Non-pigmented ciliary epithelial cell (primary cell): ENCODE data around the gene TMEM154.

Experiments
- DNase-seq: peaks from one replicate; pipeline ENCODE4 v3.0.0-alpha.2; 2010; ENCODE audit warnings: low read depth

TMEM154 gene

GRCh38 chr4:152629908-152630307 is 49.9 kb downstream of the TMEM154 start:
- DNase-seq = no peak

DNA sequence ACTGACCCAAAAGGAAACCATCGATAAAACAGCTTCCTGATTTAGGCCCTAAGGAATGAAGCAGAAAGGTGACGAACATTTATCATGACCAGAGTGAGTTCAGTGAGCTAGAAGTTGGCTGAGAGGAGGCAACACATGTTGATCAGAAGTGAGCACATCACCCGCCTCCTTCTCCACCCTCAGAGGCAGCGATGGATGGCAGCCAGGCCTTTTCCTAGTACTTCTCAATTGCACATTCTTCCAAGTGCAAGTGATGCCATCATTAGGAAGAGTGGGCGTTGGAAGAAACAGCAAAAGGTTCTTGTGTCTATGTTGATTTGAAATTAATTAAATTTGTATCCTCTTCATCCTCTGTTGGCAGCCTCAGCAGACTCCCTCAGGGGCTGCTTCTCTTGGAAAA is 51.7 kb downstream of the TMEM154 start:
- DNase-seq = no peak

DNA sequence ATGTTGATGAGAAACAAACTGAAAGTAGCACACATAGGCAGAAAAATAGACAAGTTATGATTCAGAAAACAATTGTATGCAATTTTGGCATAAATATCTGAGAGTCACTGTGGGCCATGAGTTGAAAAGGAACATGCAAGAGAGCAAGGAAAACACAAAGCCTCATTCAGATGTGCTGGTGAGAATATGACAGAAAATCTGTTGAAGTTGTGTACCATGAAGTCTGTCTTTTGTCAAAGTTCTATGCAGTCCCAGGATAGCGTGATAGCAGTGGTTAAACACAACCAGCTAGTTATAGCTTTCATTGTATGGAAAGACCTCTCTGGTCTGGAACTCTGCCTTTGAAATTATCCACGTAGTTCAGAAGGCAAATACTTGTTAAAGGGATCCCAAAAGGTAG is 53.0 kb downstream of the TMEM154 start:
- DNase-seq = no peak

DNA sequence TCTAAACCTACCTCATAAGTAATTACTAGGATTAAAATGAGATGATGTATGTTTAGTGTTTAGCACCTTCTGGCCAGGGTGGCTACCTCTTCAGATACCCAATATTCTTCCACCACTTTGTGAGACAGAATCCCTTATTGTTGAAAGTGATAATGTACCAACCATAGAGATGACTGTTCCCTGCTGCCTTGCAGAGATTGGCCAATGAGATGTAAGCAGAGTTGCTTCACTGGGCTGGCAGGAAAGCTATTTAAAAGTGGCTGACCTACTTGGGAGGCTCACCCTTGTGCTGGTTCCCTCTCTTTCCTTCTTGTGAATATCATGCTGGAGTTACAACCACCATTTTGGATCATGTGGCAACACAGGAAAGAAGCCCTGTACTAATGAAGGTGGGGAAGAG is 58.9 kb downstream of the TMEM154 start:
- no peak for DNase-seq

GRCh38 chr4:152620218-152620617 is 59.6 kb downstream of the TMEM154 start:
- DNase-seq = no peak

DNA sequence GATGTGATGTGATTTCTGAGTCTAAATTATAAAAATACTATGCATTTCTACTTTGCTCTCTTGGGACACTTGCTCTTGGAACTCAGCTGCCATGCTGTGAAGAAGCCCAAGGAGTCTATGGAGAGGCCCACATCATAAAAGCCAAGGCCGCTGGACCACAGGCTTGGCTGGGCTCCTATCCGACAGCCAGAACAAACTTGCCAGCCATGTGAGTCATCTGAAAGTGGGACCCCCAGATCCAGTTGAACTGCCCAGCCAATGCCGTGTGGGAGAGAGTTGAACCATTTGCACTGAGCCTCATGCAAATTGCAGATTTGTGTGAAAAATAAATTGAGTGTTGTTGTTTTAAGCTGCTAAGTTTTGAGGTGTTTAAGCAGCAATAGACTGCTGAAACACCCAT is 60.2 kb downstream of the TMEM154 start:
- no peak for DNase-seq

DNA sequence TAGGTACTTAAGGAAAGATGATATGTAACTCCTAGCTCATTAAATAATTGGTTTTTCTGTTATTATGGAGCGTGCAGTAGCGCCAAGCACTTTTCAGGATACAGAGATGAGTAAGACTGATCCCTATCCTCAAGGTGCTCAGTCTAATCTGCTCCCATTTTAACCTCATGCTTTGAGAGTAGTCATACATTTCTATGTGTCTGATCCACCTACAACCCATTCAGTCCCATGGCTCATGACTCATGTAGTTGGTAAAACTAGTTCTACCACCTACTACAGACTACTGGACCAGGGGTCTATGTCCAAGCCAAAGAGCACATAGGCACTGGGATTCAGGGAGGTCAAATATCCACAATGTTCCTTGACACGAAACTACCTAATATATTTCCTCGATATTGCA is 60.8 kb downstream of the TMEM154 start:
- no peak for DNase-seq

DNA sequence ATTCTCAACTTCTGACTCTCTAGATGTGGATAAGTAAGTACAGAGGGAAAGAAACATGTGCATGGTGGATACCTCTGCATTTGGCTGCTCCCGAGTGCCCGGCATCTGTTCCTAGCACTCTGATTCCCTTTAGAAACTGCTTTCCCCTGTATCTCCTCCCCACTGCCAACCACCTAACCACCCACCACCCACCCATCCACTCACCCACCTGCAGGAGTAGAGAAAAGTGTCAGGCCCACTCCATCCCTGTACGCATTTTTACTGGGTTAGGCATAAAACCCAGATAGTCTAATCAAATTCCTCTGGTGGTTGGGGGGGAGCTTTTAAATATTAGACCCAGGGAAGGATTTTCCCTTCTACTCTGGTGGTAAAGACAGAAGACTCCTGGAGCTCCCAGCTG is 63.0 kb downstream of the TMEM154 start:
- DNase-seq = no peak

DNA sequence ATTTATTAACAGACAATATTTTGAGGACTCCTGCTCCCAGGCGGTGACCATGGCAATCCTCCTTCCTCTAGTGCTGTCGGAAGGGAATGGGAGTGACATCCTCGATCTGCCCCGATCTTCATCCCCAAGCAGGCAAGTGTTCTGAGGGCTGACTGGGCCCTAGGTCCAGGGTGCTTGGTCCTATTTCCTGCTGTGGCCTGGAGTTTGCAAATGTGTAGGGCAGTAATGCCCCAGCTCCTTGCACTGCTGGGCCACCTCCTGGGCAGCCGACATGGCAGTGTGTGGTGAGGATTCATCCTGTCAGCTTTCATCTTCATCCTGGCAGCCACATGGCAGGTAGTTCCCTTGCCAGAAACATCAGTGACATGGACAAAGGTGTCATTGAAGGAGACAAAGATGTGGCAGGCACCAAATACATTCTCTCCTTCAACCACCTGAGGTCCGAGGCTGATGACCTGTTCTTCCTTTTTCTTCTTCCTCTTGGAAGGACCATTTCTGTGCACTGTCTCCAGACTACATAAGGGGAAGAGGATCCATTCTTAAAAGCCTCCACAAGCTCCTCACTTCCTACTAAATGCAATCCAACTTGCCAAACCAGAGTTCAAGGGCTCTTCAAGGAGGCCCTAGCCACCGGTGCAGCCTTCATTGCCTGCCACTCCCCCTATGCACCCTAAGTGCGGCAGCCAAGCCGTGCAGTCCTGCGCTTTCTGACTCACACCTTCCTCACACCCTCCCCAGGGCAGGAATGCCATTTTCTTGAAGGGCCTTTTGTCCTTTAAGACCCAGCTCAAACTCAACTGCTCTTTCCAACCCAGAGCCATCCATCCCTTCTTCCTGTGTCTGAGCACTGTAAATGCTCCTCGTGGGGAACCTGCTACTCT is 65.7 kb downstream of the TMEM154 start:
- no peak for DNase-seq

- DNase-seq = no peak
These were observed 66.4 kb downstream of the TMEM154 start for GRCh38 chr4:152613351-152613750.

DNA sequence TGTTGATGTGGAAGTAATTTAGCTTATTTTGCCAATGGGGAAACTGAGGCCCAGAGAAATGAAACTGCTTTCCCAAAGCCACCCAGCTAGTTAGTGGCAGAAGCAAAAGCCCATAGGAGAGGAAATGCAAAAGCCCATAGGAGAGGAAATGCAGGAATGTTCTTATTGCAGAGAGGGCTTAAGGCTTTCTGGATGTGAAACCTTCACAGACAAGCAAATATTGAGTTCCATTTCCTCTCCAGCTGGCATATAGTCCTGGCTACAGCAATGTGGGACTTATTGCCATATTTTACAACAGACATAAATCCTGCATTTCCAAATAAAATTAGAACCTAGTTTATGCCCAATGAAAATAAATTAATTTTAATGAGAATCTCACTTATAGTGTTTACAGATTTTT is 69.7 kb downstream of the TMEM154 start:
- no peak for DNase-seq

DNA sequence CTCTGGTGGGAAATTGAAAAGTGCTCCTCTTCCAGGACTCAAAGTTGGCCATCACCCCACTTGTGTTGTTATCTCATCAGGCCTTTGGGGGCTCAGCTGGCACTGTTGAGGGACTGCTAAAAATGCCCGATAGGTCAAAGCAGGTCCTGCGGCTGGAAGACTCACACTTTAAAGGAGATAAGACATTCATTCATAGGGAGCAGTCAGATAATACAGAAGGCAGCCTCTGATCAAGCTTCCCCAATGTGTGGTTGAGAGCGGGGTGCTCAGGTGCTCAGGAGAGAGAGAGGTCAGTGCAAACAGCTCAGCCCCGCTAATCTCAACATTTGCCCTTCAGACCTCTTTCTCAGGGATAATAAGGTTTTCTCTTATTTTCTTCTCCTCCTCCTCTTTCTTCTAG is 70.3 kb downstream of the TMEM154 start:
- DNase-seq = no peak

GRCh38 chr4:152607178-152607577 is 72.6 kb downstream of the TMEM154 start:
- no peak for DNase-seq

GRCh38 chr4:152606753-152607152 is 73.0 kb downstream of the TMEM154 start:
- no peak for DNase-seq

GRCh38 chr4:152605641-152606335 is 74.0 kb downstream of the TMEM154 start:
- DNase-seq = no peak

DNA sequence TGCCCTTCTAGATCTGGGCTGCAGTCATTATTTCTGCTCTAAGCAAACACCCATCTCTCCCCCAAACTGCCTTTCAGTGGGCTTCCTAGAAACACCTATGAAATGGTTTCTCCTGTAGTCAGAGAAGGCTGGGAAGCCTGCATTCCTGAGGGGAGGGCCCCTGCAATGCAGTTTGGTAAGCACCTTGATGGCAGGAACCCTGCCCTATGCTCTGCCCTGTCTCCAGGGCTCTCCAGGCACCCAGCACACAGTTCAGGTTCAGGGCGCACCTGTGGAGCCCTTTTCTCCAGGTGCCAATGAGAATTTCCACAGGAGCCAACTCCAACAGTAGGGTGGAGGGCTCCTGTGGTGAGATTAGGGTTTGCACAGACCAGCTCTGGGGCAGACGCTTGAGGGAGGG is 74.8 kb downstream of the TMEM154 start:
- DNase-seq = no peak

DNA sequence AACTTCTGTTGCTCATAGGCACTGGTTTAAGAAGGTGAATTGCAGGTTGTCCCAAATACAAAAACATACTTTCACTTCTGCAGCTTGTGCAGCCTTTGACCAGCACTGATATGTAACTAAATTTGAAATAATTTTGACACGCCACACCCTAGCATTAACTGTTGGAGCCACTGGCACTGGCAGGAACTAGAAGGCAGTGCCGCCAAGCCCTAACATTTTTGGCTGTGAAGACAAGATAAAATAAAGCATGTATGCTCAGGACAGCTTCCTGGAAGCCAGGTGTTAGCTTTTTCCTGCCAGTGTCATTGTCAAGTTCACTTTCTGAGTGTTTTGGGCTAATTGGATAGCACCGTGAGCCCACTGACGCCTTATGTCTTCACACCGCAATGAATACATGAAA is 78.6 kb downstream of the TMEM154 start:
- no peak for DNase-seq

GRCh38 chr4:152599636-152600035 is 80.2 kb downstream of the TMEM154 start:
- DNase-seq = no peak

- no peak for DNase-seq
These were observed 80.7 kb downstream of the TMEM154 start for GRCh38 chr4:152599095-152599494.

- DNase-seq = no peak
These were observed 81.3 kb downstream of the TMEM154 start for GRCh38 chr4:152598454-152598853.

GRCh38 chr4:152594978-152595925 is 84.5 kb downstream of the TMEM154 start:
- DNase-seq = no peak

GRCh38 chr4:152594057-152594456 is 85.7 kb downstream of the TMEM154 start:
- no peak for DNase-seq
